Uterus (tissue), 4 donors: ENCODE results near the gene DDOST. TPM values are rescaled to one million over a fixed set of nuclear protein-coding genes. Genes with fewer than 3 reads are reported as not detected.

Source experiments
- DNase-seq, 2 donors: peaks; one replicate each; pipeline ENCODE4 v3.0.0-alpha.2; 2019 to 2020
- H3K27ac ChIP-seq, 2 donors: fragments of 200-600 bp; sonication (generic); 1 replicate in 1 of 2; 2 replicates in 1 of 2; pipeline ENCODE4 v1.5.1; 2016 to 2018
- H3K27me3 ChIP-seq, 2 donors: fragments of 200-600 bp; sonication (generic); one replicate each; pipeline ENCODE4 v1.5.1; 2018 to 2019; ENCODE audit warnings: control low read depth in 1 of 2
- H3K36me3 ChIP-seq, 2 donors: fragments of 200-600 bp; sonication (generic); one replicate each; pipeline ENCODE4 v1.5.1; 2019; ENCODE audit warnings: control low read depth in 1 of 2
- H3K4me1 ChIP-seq, 2 donors: fragments of 200-600 bp; sonication (generic); one replicate each; pipeline ENCODE4 v1.5.1; 2018 to 2019; ENCODE audit warnings: control low read depth in 1 of 2
- H3K4me3 ChIP-seq, 2 donors: fragments of 200-600 bp; sonication (generic); 1 replicate in 1 of 2; 2 replicates in 1 of 2; pipeline ENCODE4 v1.5.1; 2018 to 2019; ENCODE audit warnings: mild to moderate bottlenecking in 1 of 2
- H3K9me3 ChIP-seq, 2 donors: fragments of 200-600 bp; sonication (generic); one replicate each; pipeline ENCODE4 v1.5.1; 2019; ENCODE audit warnings: control low read depth in 1 of 2
- CTCF ChIP-seq, 4 experiments: fragments of 200-600 bp in 2 of 4; fragments of 450-650 bp in 2 of 4; sonication (generic) in 2 of 4; IDR thresholded peaks; one replicate each; pipeline ENCODE4 v1.5.1; 2016 to 2019; ENCODE audit warnings: antibody characterized with exemption in 4 of 4, mild to moderate bottlenecking in 2 of 4, moderate library complexity in 1 of 4
- POLR2A ChIP-seq, 2 donors: fragments of 450-650 bp; IDR thresholded peaks; one replicate each; pipeline ENCODE4 v1.6.1; 2016; ENCODE audit warnings: antibody characterized with exemption in 2 of 2, mild to moderate bottlenecking in 1 of 2, moderate library complexity in 1 of 2
- intact Hi-C: fragments of 100-400 bp; cut with DNase I; formaldehyde crosslinking; loops from one replicate; pipeline ENCODE4 v1.15.1; 2023; ENCODE audit warnings: low total_unique reads
- total RNA-seq, 4 donors: library from RNA; depleted of rRNA in 3 of 4; stranded (reverse); fragments of >200 nt in 3 of 4; gene quantifications; one replicate each; pipeline versions ENCODE4 v1.1.0 to v1.2.4, GENCODE V29; 2014 to 2023
- donor health status: DM: yes; HTN: yes; CAD: no.

Gene DDOST
- total RNA-seq, 4 donors from 2014 or later = 101 to 236 (median 123) TPM

- Histone ChIP-seq H3K27ac (peak overlapping the region; percentile 67 to 74), H3K36me3 (no peaks in the 10 kb centered on the region), H3K4me1 (no peaks in the 10 kb centered on the region), H3K9me3 (no peaks in the 10 kb centered on the region), H3K4me3 (no peak overlapping the region), H3K27me3 (no peaks in the 10 kb centered on the region)
- intact Hi-C loops = no loop called here
- DNase-seq = peak; percentile 35 to 49
- TF ChIP-seq POLR2A (IDR thresholded peaks at IDR 0.05) (peak in 1 of 2 donors; percentile 32), CTCF (IDR thresholded peaks at IDR 0.05) (no peak)
These were observed 24.0 kb upstream of the DDOST start for GRCh38 chr1:20685099-20685662.

GRCh38 chr1:20684651-20685050, 23.5 kb upstream of the DDOST start:
- intact Hi-C loops = no loop called here
- Histone ChIP-seq H3K4me1 (no peaks in the 10 kb centered on the region), H3K36me3 (no peaks in the 10 kb centered on the region), H3K9me3 (no peaks in the 10 kb centered on the region), H3K4me3 (no peak overlapping the region), H3K27me3 (no peaks in the 10 kb centered on the region), H3K27ac (peak overlapping the region; percentile 67 to 74)
- no peak for DNase-seq
- TF ChIP-seq CTCF (IDR thresholded peaks at IDR 0.05) = no peak
- no peak for TF ChIP-seq POLR2A (IDR thresholded peaks at IDR 0.05)

- intact Hi-C loops = no loop called here
- H3K4me3 ChIP-seq = no peak overlapping the region
These were observed 23.0 kb upstream of the DDOST start for GRCh38 chr1:20684050-20684620.

GRCh38 chr1:20683614-20684013, 22.4 kb upstream of the DDOST start:
- TF ChIP-seq POLR2A (IDR thresholded peaks at IDR 0.05) (no peak), CTCF (IDR thresholded peaks at IDR 0.05) (no peak)
- Histone ChIP-seq H3K4me1 (no peaks in the 10 kb centered on the region), H3K36me3 (no peaks in the 10 kb centered on the region), H3K27me3 (no peaks in the 10 kb centered on the region), H3K4me3 (no peak overlapping the region), H3K9me3 (no peaks in the 10 kb centered on the region), H3K27ac (no peak overlapping the region)
- DNase-seq = no peak
- intact Hi-C loops = no loop called here

More at GRCh38 chr1:20684050-20684620, 23.0 kb upstream of the DDOST start:
- peak overlapping the region; percentile 67 to 74 for H3K27ac ChIP-seq
- no peaks in the 10 kb centered on the region for H3K9me3 ChIP-seq
- TF ChIP-seq POLR2A (IDR thresholded peaks at IDR 0.05) (no peak), CTCF (IDR thresholded peaks at IDR 0.05) (no peak)
- H3K4me1 ChIP-seq = no peaks in the 10 kb centered on the region
- H3K36me3 ChIP-seq = no peaks in the 10 kb centered on the region
- DNase-seq = no peak
- no peaks in the 10 kb centered on the region for H3K27me3 ChIP-seq

GRCh38 chr1:20682571-20683236, 21.5 kb upstream of the DDOST start:
- intact Hi-C loops = no loop called here
- no peak for DNase-seq
- Histone ChIP-seq H3K9me3 (no peaks in the 10 kb centered on the region), H3K27ac (no peak overlapping the region), H3K27me3 (no peaks in the 10 kb centered on the region), H3K4me3 (no peak overlapping the region), H3K36me3 (no peaks in the 10 kb centered on the region), H3K4me1 (no peaks in the 10 kb centered on the region)
- TF ChIP-seq CTCF (IDR thresholded peaks at IDR 0.05) (no peak), POLR2A (IDR thresholded peaks at IDR 0.05) (no peak)
